Hepatic stellate cell (primary cell): Measurements from ENCODE around the gene KRT12.

Experiments
- DNase-seq: peaks from one replicate; pipeline ENCODE4 v3.0.0; 2011; ENCODE audit warnings: low spot score

KRT12 gene

GRCh38 chr17:40866838-40867237 is at the start of gene KRT12:
Gene KRT12, minus strand, starts transcription at chr17:40867223. Its CDS starts 37 bp downstream, at chr17:40867186.
- no peak for DNase-seq

- no peak for DNase-seq
Measured at GRCh38 chr17:40916366-40916765, 49.3 kb upstream of the KRT12 start.

- peak; percentile 34 for DNase-seq
Measured at GRCh38 chr17:40915721-40916256, 48.8 kb upstream of the KRT12 start.

- peak; percentile 73 for DNase-seq
Measured at GRCh38 chr17:40915199-40915661, 48.2 kb upstream of the KRT12 start.

- DNase-seq = no peak
Measured at GRCh38 chr17:40914075-40914855, 47.2 kb upstream of the KRT12 start.

- DNase-seq = no peak
Measured at GRCh38 chr17:40912486-40913210, 45.6 kb upstream of the KRT12 start.

- peak; percentile 32 for DNase-seq
Measured at GRCh38 chr17:40910441-40910841, 43.4 kb upstream of the KRT12 start.

GRCh38 chr17:40909755-40910154 is 42.7 kb upstream of the KRT12 start:
- DNase-seq = no peak

GRCh38 chr17:40909351-40909750 is 42.3 kb upstream of the KRT12 start:
- peak; percentile 81 for DNase-seq

GRCh38 chr17:40906613-40907012 is 39.6 kb upstream of the KRT12 start:
- DNase-seq = no peak

- DNase-seq = no peak
Measured at GRCh38 chr17:40905370-40905769, 38.3 kb upstream of the KRT12 start.

GRCh38 chr17:40903129-40903847 is 36.3 kb upstream of the KRT12 start:
- DNase-seq = peak; percentile 44

GRCh38 chr17:40902498-40902897 is 35.5 kb upstream of the KRT12 start:
- DNase-seq = no peak

- DNase-seq = peak; percentile 27
Measured at GRCh38 chr17:40901981-40902474, 35.0 kb upstream of the KRT12 start.

- DNase-seq = no peak
Measured at GRCh38 chr17:40900809-40901356, 33.9 kb upstream of the KRT12 start.

- DNase-seq = no peak
Measured at GRCh38 chr17:40896916-40897455, 30.0 kb upstream of the KRT12 start.

GRCh38 chr17:40895106-40895730 is 28.2 kb upstream of the KRT12 start:
- no peak for DNase-seq

- no peak for DNase-seq
Measured at GRCh38 chr17:40888196-40888720, 21.2 kb upstream of the KRT12 start.

- no peak for DNase-seq
Measured at GRCh38 chr17:40886090-40886489, 19.1 kb upstream of the KRT12 start.

GRCh38 chr17:40884708-40885512 is 17.9 kb upstream of the KRT12 start, which contains the start of gene KRT20:
Gene KRT20, minus strand, starts transcription at chr17:40885242. Its CDS starts 57 bp downstream, at chr17:40885185.
- no peak for DNase-seq
